ENCODE results near the gene C10orf90.

- TF ChIP-seq CTCF (IDR thresholded peaks at IDR 0.05) (no peak), ZFX (IDR thresholded peaks at IDR 0.05; ENCODE audit: borderline replicate concordance) (no peak)
Measured at GRCh38 chr10:126637501-126637900, 33.0 kb downstream of the C10orf90 start.

All from 22Rv1 (cell line).